ENCODE measurements around the gene ARSI. TPM values are rescaled to one million over a fixed set of nuclear protein-coding genes. Genes with fewer than 3 reads are reported as not detected.

Gene ARSI
- 0.26 TPM in 1 of 2 replicates, not detected in the other for total RNA-seq (2014; rRNA removed; shearing (Covaris generic))

DNA sequence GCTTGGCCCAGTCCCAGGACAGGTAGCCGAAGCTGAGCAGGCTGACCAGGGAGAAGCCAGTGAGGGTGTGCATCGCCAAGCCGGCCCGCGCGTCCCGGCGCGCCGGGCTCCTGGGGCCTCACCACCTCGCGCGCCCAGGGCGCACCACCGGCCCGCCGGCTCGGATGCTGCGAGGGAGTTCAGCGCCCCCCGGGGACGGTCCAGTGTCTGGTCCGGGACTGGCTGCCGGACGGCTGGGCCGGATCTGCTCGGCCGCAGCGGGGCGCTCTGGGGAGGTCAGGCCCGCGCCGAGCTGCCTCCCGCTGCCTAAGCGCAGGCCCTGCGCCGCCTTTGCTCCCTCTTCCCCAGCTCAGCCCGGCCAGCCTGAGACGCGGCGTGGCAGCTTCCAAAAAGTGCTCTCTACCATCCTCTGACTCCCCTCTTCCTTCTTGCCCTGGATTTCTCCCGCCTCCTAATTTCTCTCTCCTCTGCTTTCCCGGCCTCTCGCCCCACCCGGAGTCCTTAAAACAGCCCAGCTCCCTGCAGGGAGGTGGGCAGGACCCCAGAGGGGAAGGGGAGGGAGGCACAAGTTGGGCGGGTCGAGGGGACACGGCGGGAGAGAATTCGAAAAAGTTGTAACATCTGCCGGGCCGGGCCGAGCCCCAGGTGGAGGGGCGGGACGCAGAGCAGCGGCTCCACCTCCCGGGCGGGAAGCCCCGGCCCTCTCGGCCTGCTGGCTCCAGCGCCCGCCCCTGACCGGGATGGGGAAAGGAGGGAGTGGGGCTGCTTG is at the start of gene ARSI:
Gene ARSI, minus strand, starts transcription at position 605 of the 769 bp plus-strand sequence. Its CDS starts 532 bp downstream, at position 73.

DNA sequence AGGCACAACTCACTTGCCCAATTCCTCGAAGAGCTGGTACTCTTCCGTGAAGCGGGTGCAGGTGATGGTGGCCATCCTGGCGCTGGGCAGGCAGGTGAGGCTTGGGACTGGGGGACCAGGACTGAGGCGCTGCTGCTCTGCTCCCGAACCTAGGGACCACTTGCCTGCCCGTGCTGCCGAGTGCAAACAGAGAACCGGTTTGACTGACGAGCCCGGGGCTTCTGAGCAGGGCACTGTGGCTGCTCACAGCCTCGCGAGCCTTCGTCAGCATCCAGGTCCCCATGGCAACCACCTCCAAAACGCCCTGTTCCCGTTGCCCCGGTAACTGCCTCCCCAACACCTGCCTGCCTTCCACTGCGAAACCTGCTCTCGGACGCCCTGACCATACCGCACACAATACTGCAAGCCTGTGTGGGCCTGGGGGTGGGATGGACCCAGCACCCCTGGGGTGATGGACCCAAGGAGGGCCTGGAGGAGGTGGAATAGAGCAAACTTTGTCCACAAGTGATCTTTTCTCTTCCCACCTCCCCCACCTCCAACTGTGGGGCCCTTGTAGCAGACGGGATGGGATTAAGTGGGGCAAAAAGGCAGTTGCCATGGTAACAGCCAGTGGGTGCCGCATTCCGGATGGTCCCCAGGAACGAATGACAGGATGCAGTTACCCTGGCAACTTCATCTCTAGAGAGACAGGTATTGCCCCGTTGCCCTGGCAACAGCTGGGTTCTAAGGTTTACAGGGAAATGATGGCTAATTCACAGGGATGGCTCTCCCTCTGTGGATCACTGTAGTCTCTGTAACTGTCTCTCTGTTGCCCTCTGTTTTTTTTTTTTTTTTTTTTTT is 12.9 kb downstream of the ARSI start, which contains the start of gene CAMK2A:
Gene CAMK2A, minus strand, starts transcription at position 223 of the 840 bp plus-strand sequence. Its CDS starts 148 bp downstream, at position 75.

Other genes starting within 250 kb of the ARSI start
- gene CSF1R, start 216.4 kb downstream of the ARSI start, total RNA-seq (2014; rRNA removed; shearing (Covaris generic)): 0.08 TPM in 1 of 2 replicates, not detected in the other
- gene PDGFRB, start 147.1 kb downstream of the ARSI start, total RNA-seq (2014; rRNA removed; shearing (Covaris generic)): 4.9 and 6.1 TPM in 2 replicates
- not detected in 2 replicates for gene CDX1, start 136.1 kb downstream of the ARSI start, total RNA-seq (2014; rRNA removed; shearing (Covaris generic))
- gene SLC6A7, start 112.8 kb downstream of the ARSI start, total RNA-seq (2014; rRNA removed; shearing (Covaris generic)): not detected in 2 replicates
- gene CAMK2A, start 13.1 kb downstream of the ARSI start, total RNA-seq (2014; rRNA removed; shearing (Covaris generic)): not detected in 2 replicates
- gene TCOF1, start 54.8 kb upstream of the ARSI start, total RNA-seq (2014; rRNA removed; shearing (Covaris generic)): 121 and 127 TPM in 2 replicates
- 1,665 and 1,791 TPM in 2 replicates for gene CD74, start 110.0 kb upstream of the ARSI start, total RNA-seq (2014; rRNA removed; shearing (Covaris generic))
- 3,988 and 4,239 TPM in 2 replicates for gene RPS14, start 146.8 kb upstream of the ARSI start, total RNA-seq (2014; rRNA removed; shearing (Covaris generic))
- 14.9 and 28.7 TPM in 2 replicates for gene NDST1, start 205.2 kb upstream of the ARSI start, total RNA-seq (2014; rRNA removed; shearing (Covaris generic))

Data from A375 (cell line).